HCT116 (cell line): ENCODE data around the gene PSORS1C1. TPM values are rescaled to one million over a fixed set of nuclear protein-coding genes. Genes with fewer than 3 reads are reported as not detected.

Experiments used
- ATAC-seq: fragments of 200-7000 bp; cut with Tn5 transposase; 2 replicates; pipeline ENCODE4 v1.9.1; 2020; ENCODE audit warnings: mild to moderate bottlenecking, moderate library complexity
- BruUV-seq: library from RNA; stranded (reverse); fragments of 400-500 nt; replicated peaks from 2 replicates; lab custom pipeline; 2021; lab: Mats Ljungman, UMichigan
- CTCF ChIA-PET: fragments of 300-600 bp; sonication (Branson Sonifier 250); formaldehyde crosslinking; loops from one replicate; lab custom pipeline; 2021; ENCODE audit warnings: antibody characterized with exemption; lab: Charles Lee
- POLR2A ChIA-PET: fragments of 300-600, 350-600 bp; sonication (Branson Sonifier 250); formaldehyde crosslinking; loops from one replicate; lab custom pipeline; 2021; ENCODE audit warnings: antibody characterized with exemption; lab: Charles Lee
- RAD21 ChIA-PET, 2 experiments: fragments of 300-600 bp; sonication (Branson Sonifier 250); formaldehyde crosslinking; loops; one replicate each; lab custom pipeline; 2023; ENCODE audit warnings: low total read pairs in 2 of 2; ENCODE audit not compliant: uncharacterized antibody in 2 of 2, unreplicated experiment in 2 of 2, low non-redundant PET in 1 of 2; lab: Charles Lee
- DNase-seq: peaks from one replicate; pipeline ENCODE4 v3.0.0-alpha.2; 2010; ENCODE audit warnings: low read depth, low spot score
- H2AFZ ChIP-seq: fragments of 200-600 bp; shearing (Covaris generic), sonication (generic); 2 replicates; pipeline ENCODE4 v1.6.1; 2017; ENCODE audit warnings: low read depth, mixed run types, mixed read lengths, antibody characterized with exemption, low read length; ENCODE audit not compliant: poor library complexity, severe bottlenecking
- H3K27ac ChIP-seq: 2 replicates; pipeline ENCODE4 v1.5.1; 2012; ENCODE audit warnings: low read depth, low read length
- H3K27me3 ChIP-seq: fragments of 200-600 bp; sonication (generic); 2 replicates; pipeline ENCODE4 v1.6.1; 2016; ENCODE audit warnings: mixed run types, low read length, mixed read lengths; ENCODE audit not compliant: insufficient read depth
- H3K36me3 ChIP-seq, 2 experiments: fragments of 200-500 bp in 1 of 2; fragments of 200-600 bp in 1 of 2; sonication (Bioruptor generic) in 1 of 2; sonication (generic) in 1 of 2; 2 replicates each; pipeline versions ENCODE4 v1.5.1 to v1.6.1; 2014 to 2016; ENCODE audit warnings: low read length in 2 of 2, inconsistent platforms in 1 of 2, mixed read lengths in 1 of 2, mixed run types in 1 of 2; ENCODE audit not compliant: insufficient read depth in 2 of 2, control insufficient read depth in 1 of 2
- H3K4me1 ChIP-seq, 2 experiments: fragments of 200-600 bp in 1 of 2; sonication (generic) in 1 of 2; 2 replicates each; pipeline versions ENCODE4 v1.5.1 to v1.6.1; 2012 to 2017; ENCODE audit warnings: low read length in 2 of 2, inconsistent platforms in 1 of 2, mild to moderate bottlenecking in 1 of 2, mixed read lengths in 1 of 2, mixed run types in 1 of 2, moderate library complexity in 1 of 2; ENCODE audit not compliant: insufficient read depth in 2 of 2, control insufficient read depth in 1 of 2
- H3K4me2 ChIP-seq: fragments of 200-600 bp; sonication (generic); 2 replicates; pipeline ENCODE4 v1.6.1; 2017; ENCODE audit warnings: mixed run types, low read length, mixed read lengths
- H3K4me3 ChIP-seq, 2 experiments: fragments of 200-600 bp in 1 of 2; sonication (generic) in 1 of 2; replicated peaks in 1 of 2; 2 replicates each; pipeline ENCODE4 v1.5.1; 2011 to 2016; ENCODE audit warnings: low read length in 2 of 2, control low read depth in 1 of 2, low read depth in 1 of 2, mild to moderate bottlenecking in 1 of 2, mixed read lengths in 1 of 2, mixed run types in 1 of 2
- H3K79me2 ChIP-seq: fragments of 200-600 bp; sonication (generic); 2 replicates; pipeline ENCODE4 v1.6.1; 2017; ENCODE audit warnings: mild to moderate bottlenecking, mixed run types, low read length, moderate library complexity, mixed read lengths; ENCODE audit not compliant: insufficient read depth
- H3K9ac ChIP-seq: fragments of 200-600 bp; sonication (generic); 2 replicates; pipeline ENCODE4 v1.6.1; 2016; ENCODE audit warnings: low read length, mixed read lengths
- H3K9me2 ChIP-seq: fragments of 200-600 bp; sonication (generic), shearing (Covaris generic); 2 replicates; pipeline ENCODE4 v1.6.1; 2017; ENCODE audit warnings: mixed run types, mild to moderate bottlenecking, moderate library complexity; ENCODE audit not compliant: insufficient read depth
- H3K9me3 ChIP-seq, 2 experiments: fragments of 200-500 bp in 1 of 2; fragments of 200-600 bp in 1 of 2; sonication (Bioruptor generic) in 1 of 2; sonication (generic) in 1 of 2; 2 replicates each; pipeline ENCODE4 v1.6.1; 2014 to 2017; ENCODE audit warnings: low read length in 2 of 2, mixed read lengths in 2 of 2, inconsistent platforms in 1 of 2, low read depth in 1 of 2, mild to moderate bottlenecking in 1 of 2, mixed run types in 1 of 2, moderate library complexity in 1 of 2; ENCODE audit not compliant: control insufficient read depth in 1 of 2, insufficient read depth in 1 of 2
- H4K20me1 ChIP-seq: fragments of 200-600 bp; sonication (generic), shearing (Covaris generic); 2 replicates; pipeline ENCODE4 v1.6.1; 2017; ENCODE audit warnings: mixed run types, mild to moderate bottlenecking, moderate library complexity; ENCODE audit not compliant: insufficient read depth
- CBX3 ChIP-seq: IDR thresholded peaks from 2 replicates; pipeline ENCODE4 v1.6.1; 2012; ENCODE audit warnings: low read depth
- ELF1 ChIP-seq: IDR thresholded peaks from 2 replicates; pipeline ENCODE4 v1.6.1; 2012; ENCODE audit warnings: low read depth, borderline replicate concordance
- EZH2 ChIP-seq: fragments of 200-600 bp; sonication (generic); IDR thresholded peaks from 2 replicates; pipeline ENCODE4 v1.6.1; 2017; ENCODE audit warnings: antibody characterized with exemption, mixed run types
- JUND ChIP-seq: IDR thresholded peaks from 2 replicates; pipeline ENCODE4 v1.6.1; 2012
- RAD21 ChIP-seq: IDR thresholded peaks from 2 replicates; pipeline ENCODE4 v1.6.1; 2012; ENCODE audit warnings: low read depth, mild to moderate bottlenecking
- SP1 ChIP-seq: IDR thresholded peaks from 2 replicates; pipeline ENCODE4 v1.6.1; 2012; ENCODE audit warnings: low read depth
- TCF7L2 ChIP-seq: IDR thresholded peaks from 2 replicates; pipeline ENCODE4 v1.7.0; 2011; ENCODE audit warnings: borderline replicate concordance, inconsistent platforms; ENCODE audit not compliant: insufficient read depth, insufficient read length; ENCODE audit errors: extremely low read depth
- YY1 ChIP-seq: IDR thresholded peaks from 2 replicates; pipeline ENCODE4 v1.6.1; 2011; ENCODE audit warnings: low read length, low read depth, moderate library complexity, mild to moderate bottlenecking; ENCODE audit not compliant: insufficient replicate concordance; ENCODE audit errors: extremely low read depth
- intact Hi-C: fragments of 100-400 bp; cut with micrococcal nuclease; formaldehyde crosslinking; loops from 2 replicates; pipeline ENCODE4 v1.10.0; 2022
- total RNA-seq: library from RNA; stranded (reverse); gene quantifications from one replicate; pipeline ENCODE4 v1.2.1, GENCODE V29; 2021; ENCODE audit not compliant: unreplicated experiment
- TF ChIP-seq, protein P1 (sequence below): IDR thresholded peaks from 2 replicates; pipeline ENCODE4 v1.6.1; 2011; ENCODE audit warnings: mild to moderate bottlenecking, low read length, moderate library complexity; ENCODE audit not compliant: insufficient replicate concordance; ENCODE audit errors: extremely low read depth
- TF ChIP-seq, protein P2 (sequence below): IDR thresholded peaks from 2 replicates; pipeline ENCODE4 v1.6.1; 2012
- TF ChIP-seq, protein P3 (sequence below), 3 experiments: fragments of 200-600 bp in 1 of 3; sonication (generic) in 1 of 3; IDR thresholded peaks in 2 of 3; conservative IDR thresholded peaks in 1 of 3; 2 replicates each; pipeline ENCODE4 v1.5.1; 2012 to 2017; ENCODE audit warnings: low read depth in 2 of 3, low read length in 2 of 3, antibody characterized with exemption in 1 of 3, borderline replicate concordance in 1 of 3, control low read depth in 1 of 3, mild to moderate bottlenecking in 1 of 3, mixed read lengths in 1 of 3, mixed run types in 1 of 3, moderate library complexity in 1 of 3; ENCODE audit not compliant: insufficient read depth in 1 of 3

PSORS1C1 gene
- total RNA-seq, 1 experiment from 2014 or later, result 9.8 TPM

DNA sequence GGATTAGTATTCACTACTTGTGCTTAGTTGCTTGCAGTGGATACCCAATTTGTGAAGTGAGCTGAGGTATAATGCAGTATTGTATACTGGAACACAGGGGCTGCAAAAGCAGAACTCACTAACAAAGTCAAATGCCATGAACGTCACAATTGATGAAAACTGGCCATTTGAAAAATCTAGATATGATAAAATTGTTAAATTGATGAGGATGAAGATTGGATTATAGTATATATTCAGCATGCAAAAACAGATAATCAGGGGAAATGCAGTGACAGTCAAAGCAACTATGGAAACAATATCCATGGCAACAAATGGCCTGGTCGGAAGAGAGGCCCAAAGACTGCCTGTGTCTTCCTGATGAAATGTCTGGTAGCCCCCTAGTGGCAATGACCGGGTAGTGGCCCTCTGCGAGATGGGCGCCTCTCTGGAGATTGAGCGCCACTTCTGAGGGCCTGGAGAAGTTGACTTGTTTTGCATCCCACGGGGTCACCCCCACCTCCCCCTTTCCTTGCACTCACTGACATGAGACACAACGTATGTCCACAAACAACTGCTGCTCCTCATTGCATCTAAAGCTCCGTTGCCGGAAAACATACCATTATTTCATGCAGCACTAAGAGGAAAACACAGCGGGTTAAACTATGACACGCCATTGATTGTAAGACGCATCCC lies 45.8 kb upstream of the PSORS1C1 start:
- no peak for TF ChIP-seq TCF7L2
- TF ChIP-seq YY1, result peak; percentile 46
- TF ChIP-seq, protein P1, sequence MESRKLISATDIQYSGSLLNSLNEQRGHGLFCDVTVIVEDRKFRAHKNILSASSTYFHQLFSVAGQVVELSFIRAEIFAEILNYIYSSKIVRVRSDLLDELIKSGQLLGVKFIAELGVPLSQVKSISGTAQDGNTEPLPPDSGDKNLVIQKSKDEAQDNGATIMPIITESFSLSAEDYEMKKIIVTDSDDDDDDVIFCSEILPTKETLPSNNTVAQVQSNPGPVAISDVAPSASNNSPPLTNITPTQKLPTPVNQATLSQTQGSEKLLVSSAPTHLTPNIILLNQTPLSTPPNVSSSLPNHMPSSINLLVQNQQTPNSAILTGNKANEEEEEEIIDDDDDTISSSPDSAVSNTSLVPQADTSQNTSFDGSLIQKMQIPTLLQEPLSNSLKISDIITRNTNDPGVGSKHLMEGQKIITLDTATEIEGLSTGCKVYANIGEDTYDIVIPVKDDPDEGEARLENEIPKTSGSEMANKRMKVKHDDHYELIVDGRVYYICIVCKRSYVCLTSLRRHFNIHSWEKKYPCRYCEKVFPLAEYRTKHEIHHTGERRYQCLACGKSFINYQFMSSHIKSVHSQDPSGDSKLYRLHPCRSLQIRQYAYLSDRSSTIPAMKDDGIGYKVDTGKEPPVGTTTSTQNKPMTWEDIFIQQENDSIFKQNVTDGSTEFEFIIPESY, result no peak
- TF ChIP-seq ELF1, result no peak
- TF ChIP-seq, protein P2, sequence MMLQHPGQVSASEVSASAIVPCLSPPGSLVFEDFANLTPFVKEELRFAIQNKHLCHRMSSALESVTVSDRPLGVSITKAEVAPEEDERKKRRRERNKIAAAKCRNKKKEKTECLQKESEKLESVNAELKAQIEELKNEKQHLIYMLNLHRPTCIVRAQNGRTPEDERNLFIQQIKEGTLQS, result no peak
- TF ChIP-seq, protein P3, sequence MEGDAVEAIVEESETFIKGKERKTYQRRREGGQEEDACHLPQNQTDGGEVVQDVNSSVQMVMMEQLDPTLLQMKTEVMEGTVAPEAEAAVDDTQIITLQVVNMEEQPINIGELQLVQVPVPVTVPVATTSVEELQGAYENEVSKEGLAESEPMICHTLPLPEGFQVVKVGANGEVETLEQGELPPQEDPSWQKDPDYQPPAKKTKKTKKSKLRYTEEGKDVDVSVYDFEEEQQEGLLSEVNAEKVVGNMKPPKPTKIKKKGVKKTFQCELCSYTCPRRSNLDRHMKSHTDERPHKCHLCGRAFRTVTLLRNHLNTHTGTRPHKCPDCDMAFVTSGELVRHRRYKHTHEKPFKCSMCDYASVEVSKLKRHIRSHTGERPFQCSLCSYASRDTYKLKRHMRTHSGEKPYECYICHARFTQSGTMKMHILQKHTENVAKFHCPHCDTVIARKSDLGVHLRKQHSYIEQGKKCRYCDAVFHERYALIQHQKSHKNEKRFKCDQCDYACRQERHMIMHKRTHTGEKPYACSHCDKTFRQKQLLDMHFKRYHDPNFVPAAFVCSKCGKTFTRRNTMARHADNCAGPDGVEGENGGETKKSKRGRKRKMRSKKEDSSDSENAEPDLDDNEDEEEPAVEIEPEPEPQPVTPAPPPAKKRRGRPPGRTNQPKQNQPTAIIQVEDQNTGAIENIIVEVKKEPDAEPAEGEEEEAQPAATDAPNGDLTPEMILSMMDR (IDR thresholded peaks at IDR 0.05 in 2 of 3, conservative IDR thresholded peaks at IDR 0.05 in 1 of 3; ENCODE audit: borderline replicate concordance in 1 of 3, insufficient read depth in 1 of 3, low read depth in 2 of 3, low read length in 2 of 3), result peak; percentile 88 to 92 (median 91)
- TF ChIP-seq EZH2, result no peak
- TF ChIP-seq RAD21, result peak; percentile 82
- no peak for TF ChIP-seq SP1
- no peak for TF ChIP-seq JUND
- TF ChIP-seq CBX3, result 0 out of 2 replicates have a peak, but pooled peaks have one; percentile 44
- BruUV-seq, result no TSS peak
- Histone ChIP-seq H2AFZ (peak overlapping the region; percentile 89), H3K36me3 (no peaks in the 10 kb centered on the region), H3K4me3 (no peak overlapping the region), H3K4me1 (peaks cover 4 to 14% of the 10 kb centered on the region in 2 experiments; a peak in 3 of 4 replicates), H3K4me2 (0 out of 2 replicates have a peak overlapping the region, but pooled peaks have one; percentile 17), H3K9me2 (no peaks in the 10 kb centered on the region), H3K27me3 (no peaks in the 10 kb centered on the region), H3K79me2 (no peaks in the 10 kb centered on the region), H4K20me1 (no peaks in the 10 kb centered on the region), H3K9ac (no peak overlapping the region), H3K9me3 (no peaks in the 10 kb centered on the region), H3K27ac (no peak overlapping the region)
- peak; percentile 94 for ATAC-seq
- ChIA-PET POLR2A (no interaction called here), RAD21 (no interaction called here), CTCF (interaction anchor here (0.8 to 3.3 kb wide), 9 partner anchors 10 to 246 kb away, joined by 3 to 44 read pairs (median 13); partner anchors contain the start of gene VARS2)
- intact Hi-C loops, result no loop called here
- DNase-seq, result peak; percentile 81
